Spleen (tissue), 11 donors: ENCODE results near the gene CEP57. TPM values are rescaled to one million over a fixed set of nuclear protein-coding genes. Genes with fewer than 3 reads are reported as not detected.

ENCODE experiments used
- DNase-seq: peaks from one replicate; pipeline ENCODE4 v3.0.0-alpha.2; 2020
- H3K27ac ChIP-seq, 8 donors: fragments of 200-600 bp; sonication (generic) in 7 of 8; 1 replicate in 4 of 8; 2 replicates in 4 of 8; pipeline versions ENCODE4 v1.5.0 to v1.8.0; 2016 to 2021; ENCODE audit warnings: inconsistent platforms in 4 of 8, mild to moderate bottlenecking in 4 of 8, moderate library complexity in 1 of 8
- H3K27me3 ChIP-seq, 7 donors: fragments of 200-600 bp; sonication (generic) in 6 of 7; replicated peaks in 1 of 7; 1 replicate in 4 of 7; 2 replicates in 3 of 7; pipeline versions ENCODE4 v1.5.0 to v1.8.0; 2016 to 2021; ENCODE audit warnings: inconsistent platforms in 3 of 7, mild to moderate bottlenecking in 1 of 7
- H3K36me3 ChIP-seq, 6 donors: fragments of 200-600 bp; sonication (generic) in 5 of 6; 1 replicate in 4 of 6; 2 replicates in 2 of 6; pipeline versions ENCODE4 v1.5.0 to v1.8.0; 2016 to 2021; ENCODE audit warnings: inconsistent platforms in 2 of 6
- H3K4me1 ChIP-seq, 6 donors: fragments of 200-600 bp; sonication (generic) in 5 of 6; 1 replicate in 3 of 6; 2 replicates in 3 of 6; pipeline versions ENCODE4 v1.5.0 to v1.8.0; 2016 to 2021; ENCODE audit warnings: inconsistent platforms in 3 of 6
- H3K4me3 ChIP-seq, 8 donors: fragments of 200-600 bp; sonication (generic) in 7 of 8; 1 replicate in 4 of 8; 2 replicates in 4 of 8; pipeline versions ENCODE4 v1.5.0 to v1.8.0; 2016 to 2021; ENCODE audit warnings: inconsistent platforms in 4 of 8, mild to moderate bottlenecking in 4 of 8, moderate library complexity in 2 of 8
- H3K9me3 ChIP-seq, 8 donors: fragments of 200-600 bp; sonication (generic) in 7 of 8; 1 replicate in 4 of 8; 2 replicates in 4 of 8; pipeline versions ENCODE4 v1.5.0 to v1.8.0; 2016 to 2021; ENCODE audit warnings: inconsistent platforms in 4 of 8
- POLR2A ChIP-seq, 3 donors: fragments of 450-650 bp; IDR thresholded peaks; one replicate each; pipeline ENCODE4 v1.5.1; 2017; ENCODE audit warnings: antibody characterized with exemption in 3 of 3, mild to moderate bottlenecking in 1 of 3
- POLR2AphosphoS5 ChIP-seq, 3 donors: sonication (generic); formaldehyde crosslinking; IDR thresholded peaks; one replicate each; pipeline ENCODE4 v1.5.1; 2017; ENCODE audit warnings: antibody characterized with exemption in 3 of 3
- WGBS, 5 donors: extraction: QIAGEN DNeasy Blood & Tissue Kit in 3 of 5; methylation state at CpG; one replicate each; pipeline versions ENCODE4 v1.1.5 to v1.1.7; 2013 to 2018; 5-methylcytosine and 5-hydroxymethylcytosine counted together
- intact Hi-C: fragments of 100-400 bp; cut with DNase I; formaldehyde crosslinking; loops from one replicate; pipeline ENCODE4 v1.15.0; 2023; ENCODE audit warnings: low total_unique reads
- polyA plus RNA-seq, 3 donors: library from polyadenylated mRNA; stranded (reverse); fragments of 200-250 nt; gene quantifications; one replicate each; pipeline ENCODE4 v1.2.1, GENCODE V29; 2013
- total RNA-seq, 7 donors: library from RNA; depleted of rRNA in 3 of 7; stranded (reverse); fragments of >200 nt in 3 of 7; fragmentation: NEBNext Ultra II Directional in 4 of 7; extraction: Animal tissue kit (Norgen Biotek cat#: 25700) in 4 of 7; gene quantifications; one replicate each; pipeline versions ENCODE4 v1.1.0 to v1.2.1, GENCODE V29; 2016 to 2021
- TF ChIP-seq, protein P1 (sequence below), 11 experiments: fragments of 200-600 bp in 7 of 11; fragments of 450-650 bp in 4 of 11; sonication (generic) in 4 of 11; IDR thresholded peaks in 8 of 11; conservative IDR thresholded peaks in 3 of 11; 1 replicate in 7 of 11; 2 replicates in 4 of 11; pipeline versions ENCODE4 v1.4.0 to v1.8.0; 2016 to 2021; ENCODE audit warnings: antibody characterized with exemption in 11 of 11, inconsistent platforms in 4 of 11, mild to moderate bottlenecking in 1 of 11
- donor health status: healthy with polysubstance abuse.
- donor health status: DM: no; HTN: no; CAD: no; lungs with moderate emphysema.
- donor health status: DM: no; HTN: no; CAD: no.
- donor health status: Bipolar disorder and iron deficiency.
- donor health status: healthy.
- donor health status: DM: no; HTN: no; CAD: no.
- donor health status: DM: yes; HTN: yes; CAD: no.

The CEP57 gene
- total and polyA plus RNA-seq, 10 donors = 19.2 to 50.4 (median 41.1) TPM

DNA sequence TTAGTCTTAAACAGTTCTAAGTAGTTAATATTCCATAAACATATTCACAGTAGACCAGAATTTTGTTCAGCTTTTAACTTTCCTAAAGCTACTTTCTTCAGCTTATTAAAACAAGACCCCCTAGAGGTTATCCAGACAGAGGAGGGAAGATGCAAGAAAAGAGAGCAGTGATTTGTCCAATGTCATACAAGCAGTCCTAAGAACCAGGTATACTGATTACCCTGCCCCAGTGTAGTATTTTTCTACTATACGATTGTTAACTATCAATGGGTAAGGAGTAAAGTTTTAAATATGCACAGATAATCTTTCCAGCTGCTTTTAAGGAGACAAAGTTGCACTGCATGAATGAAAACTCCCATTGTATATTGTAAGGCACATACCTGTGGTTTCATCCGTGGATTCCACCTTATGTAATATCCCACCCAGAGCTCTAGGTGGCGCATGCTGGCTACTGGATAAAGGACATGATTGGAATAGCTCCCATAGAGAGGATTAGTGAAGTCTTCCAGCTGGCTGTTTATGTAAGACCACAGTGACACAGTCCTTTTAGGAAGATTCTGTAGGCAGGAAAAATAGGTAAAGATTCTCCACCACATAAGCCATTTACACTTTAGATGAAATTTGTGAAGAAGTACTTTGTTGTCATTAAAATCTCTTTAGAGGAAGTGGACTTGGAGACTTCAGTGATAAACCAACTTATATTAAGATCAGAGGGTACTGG, 45.6 kb downstream of the CEP57 start:
- intact Hi-C loops = loop anchor here (10.0 kb wide), 1 partner anchor 519 kb away; no protein-coding TSS in a partner anchor
- 17 to 45% (median 27%) methylated on average over 3 of the region's 3 CpGs for WGBS, 5 donors
- H3K36me3 ChIP-seq = peaks cover 0 to 98% (median 53%) of the 10 kb centered on the region in 6 donors
- H3K27me3 ChIP-seq = no peaks in the 10 kb centered on the region
- peak overlapping the region in 1 of 8 donors; percentile 12 for H3K27ac ChIP-seq
- H3K9me3 ChIP-seq = no peaks in the 10 kb centered on the region
- H3K4me1 ChIP-seq = peaks cover 0 to 6% (median 0%) of the 10 kb centered on the region in 6 donors
- no peak for DNase-seq
- H3K4me3 ChIP-seq = no peak overlapping the region
- TF ChIP-seq, protein P1, sequence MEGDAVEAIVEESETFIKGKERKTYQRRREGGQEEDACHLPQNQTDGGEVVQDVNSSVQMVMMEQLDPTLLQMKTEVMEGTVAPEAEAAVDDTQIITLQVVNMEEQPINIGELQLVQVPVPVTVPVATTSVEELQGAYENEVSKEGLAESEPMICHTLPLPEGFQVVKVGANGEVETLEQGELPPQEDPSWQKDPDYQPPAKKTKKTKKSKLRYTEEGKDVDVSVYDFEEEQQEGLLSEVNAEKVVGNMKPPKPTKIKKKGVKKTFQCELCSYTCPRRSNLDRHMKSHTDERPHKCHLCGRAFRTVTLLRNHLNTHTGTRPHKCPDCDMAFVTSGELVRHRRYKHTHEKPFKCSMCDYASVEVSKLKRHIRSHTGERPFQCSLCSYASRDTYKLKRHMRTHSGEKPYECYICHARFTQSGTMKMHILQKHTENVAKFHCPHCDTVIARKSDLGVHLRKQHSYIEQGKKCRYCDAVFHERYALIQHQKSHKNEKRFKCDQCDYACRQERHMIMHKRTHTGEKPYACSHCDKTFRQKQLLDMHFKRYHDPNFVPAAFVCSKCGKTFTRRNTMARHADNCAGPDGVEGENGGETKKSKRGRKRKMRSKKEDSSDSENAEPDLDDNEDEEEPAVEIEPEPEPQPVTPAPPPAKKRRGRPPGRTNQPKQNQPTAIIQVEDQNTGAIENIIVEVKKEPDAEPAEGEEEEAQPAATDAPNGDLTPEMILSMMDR (IDR thresholded peaks at IDR 0.05 in 8 of 11, conservative IDR thresholded peaks at IDR 0.05 in 3 of 11) = peak; percentile 54 to 88 (median 81)
- peak in 1 of 3 donors; percentile 49 for TF ChIP-seq POLR2AphosphoS5 (IDR thresholded peaks at IDR 0.05)
- no peak for TF ChIP-seq POLR2A (IDR thresholded peaks at IDR 0.05)

DNA sequence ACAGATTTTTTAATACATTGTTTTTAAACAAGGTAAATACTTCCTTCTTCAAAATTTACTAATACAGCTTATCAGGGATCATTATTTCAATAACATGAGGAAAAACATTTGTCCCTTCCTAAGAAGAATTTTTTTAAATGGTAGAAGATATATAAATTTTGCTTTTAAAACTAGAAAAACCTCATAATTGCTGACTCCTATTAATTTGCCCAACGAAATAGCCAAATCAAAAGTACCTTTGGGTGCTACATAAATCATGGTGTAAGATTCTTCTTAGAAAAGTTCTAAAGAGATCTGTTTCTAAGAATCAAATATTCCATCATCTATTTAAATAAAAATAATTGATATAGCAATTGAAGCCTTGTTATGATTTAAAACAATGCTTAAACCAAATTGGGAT, 54.9 kb downstream of the CEP57 start:
- H3K36me3 ChIP-seq = peaks cover 0 to 82% (median 26%) of the 10 kb centered on the region in 6 donors
- H3K27ac ChIP-seq = no peak overlapping the region
- no peak overlapping the region for H3K4me3 ChIP-seq
- H3K9me3 ChIP-seq = no peaks in the 10 kb centered on the region
- no peaks in the 10 kb centered on the region for H3K27me3 ChIP-seq
- DNase-seq = no peak
- H3K4me1 ChIP-seq = no peaks in the 10 kb centered on the region
- TF ChIP-seq, protein P1 (IDR thresholded peaks at IDR 0.05 in 8 of 11, conservative IDR thresholded peaks at IDR 0.05 in 3 of 11) = no peak
- TF ChIP-seq POLR2A (IDR thresholded peaks at IDR 0.05) (no peak), POLR2AphosphoS5 (IDR thresholded peaks at IDR 0.05) (no peak)
- intact Hi-C loops = no loop called here
- 92 to 97% (median 94%) methylated on average over 1 of the region's 1 CpG for WGBS, 5 donors

- Histone ChIP-seq H3K27ac (no peak overlapping the region), H3K4me1 (no peaks in the 10 kb centered on the region), H3K27me3 (no peaks in the 10 kb centered on the region), H3K9me3 (no peaks in the 10 kb centered on the region), H3K4me3 (no peak overlapping the region), H3K36me3 (peaks cover 0 to 55% (median 23%) of the 10 kb centered on the region in 6 donors)
- no peak for DNase-seq
- 75 to 85% (median 82%) methylated on average over 6 of the region's 6 CpGs for WGBS, 5 donors
- intact Hi-C loops = no loop called here
- TF ChIP-seq, protein P1 (IDR thresholded peaks at IDR 0.05 in 8 of 11, conservative IDR thresholded peaks at IDR 0.05 in 3 of 11) = peak in 5 of 11 experiments; percentile 11 to 33 (median 28)
- TF ChIP-seq POLR2AphosphoS5 (IDR thresholded peaks at IDR 0.05) (no peak), POLR2A (IDR thresholded peaks at IDR 0.05) (no peak)
Observed at GRCh38 chr11:95849087-95849825, 59.0 kb downstream of the CEP57 start.

GRCh38 chr11:95850137-95850536, 59.8 kb downstream of the CEP57 start:
- Histone ChIP-seq H3K4me1 (no peaks in the 10 kb centered on the region), H3K36me3 (peaks cover 0 to 52% (median 20%) of the 10 kb centered on the region in 6 donors), H3K27me3 (no peaks in the 10 kb centered on the region), H3K4me3 (no peak overlapping the region), H3K9me3 (no peaks in the 10 kb centered on the region), H3K27ac (no peak overlapping the region)
- DNase-seq = no peak
- intact Hi-C loops = no loop called here
- TF ChIP-seq, protein P1 (IDR thresholded peaks at IDR 0.05 in 8 of 11, conservative IDR thresholded peaks at IDR 0.05 in 3 of 11) = no peak
- TF ChIP-seq POLR2AphosphoS5 (IDR thresholded peaks at IDR 0.05) (no peak), POLR2A (IDR thresholded peaks at IDR 0.05) (no peak)
